ENCODE data around the gene GALNT8. TPM values are rescaled to one million over a fixed set of nuclear protein-coding genes. Genes with fewer than 3 reads are reported as not detected.
A peak's percentile ranks its signal among the peaks of the same experiment; 100 is the strongest.

The GALNT8 gene
- total and polyA plus RNA-seq, 2 of the 8 experiments (the other 6 are each of a cell fraction or from before 2014, with no cell fraction given): 4.7 to 8.3 TPM

GRCh38 chr12:4720637-4720995 lies 416 bp downstream of the GALNT8 start:
- DNase-seq (ENCODE audit: low read depth in 1 of 2, low spot score in 2 of 2): peak in 1 of 2 experiments; percentile 38
- Histone ChIP-seq H3K27me3 (replicated peaks in 1 of 4; ENCODE audit: control insufficient read depth in 3 of 4, extremely low read depth in 1 of 4, insufficient read depth in 3 of 4, low read length in 3 of 4) (no peaks in the 10 kb centered on the region), H3K18ac (ENCODE audit: extremely low read depth, low read length) (peak overlapping the region; percentile 88), H3K4me1 (replicated peaks in 1 of 4; ENCODE audit: control insufficient read depth in 3 of 4, insufficient read depth in 4 of 4, low read length in 3 of 4) (peaks cover 6 to 25% (median 18%) of the 10 kb centered on the region in 4 experiments), H4K8ac (ENCODE audit: extremely low read depth, insufficient read depth, low read length) (no peak overlapping the region; the same call in 1 of the 2 replicates), H2BK15ac (ENCODE audit: low read length) (no peak overlapping the region), H3K79me1 (ENCODE audit: low read depth, low read length) (no peaks in the 10 kb centered on the region), H2BK12ac (ENCODE audit: low read depth, low read length) (peak overlapping the region; percentile 100), H2BK120ac (replicated peaks; ENCODE audit: low read depth, low read length) (no peak overlapping the region), H3K79me2 (ENCODE audit: control insufficient read depth in 1 of 2, insufficient read depth in 2 of 2, low read length in 2 of 2) (no peaks in the 10 kb centered on the region), H2AFZ (ENCODE audit: low read length) (no peak overlapping the region), H2AK5ac (ENCODE audit: low read depth, low read length) (peak overlapping the region; percentile 93), H3K23me2 (ENCODE audit: low read depth, low read length) (peaks cover 5% of the 10 kb centered on the region; the same call in 1 of the 2 replicates), H3K56ac (replicated peaks; ENCODE audit: insufficient read length, low read depth, low read length) (no peak overlapping the region), H3K9me3 (ENCODE audit: insufficient read depth in 2 of 2, low read depth in 1 of 2, low read length in 1 of 2) (no peaks in the 10 kb centered on the region), H3K14ac (ENCODE audit: insufficient read length) (no peak overlapping the region), H3K9ac (replicated peaks in 1 of 4; ENCODE audit: extremely low read depth in 1 of 4, low read depth in 3 of 4, low read length in 3 of 4) (peak overlapping the region in 2 of 4 experiments; percentile 8 to 63; a peak in 2 of 7 replicates), H4K91ac (replicated peaks; ENCODE audit: insufficient read length, low read length) (peak overlapping the region; percentile 22), H2BK20ac (ENCODE audit: low read length) (peak overlapping the region; percentile 77), H3K4ac (replicated peaks; ENCODE audit: insufficient read length, low read depth, low read length) (no peak overlapping the region), H2BK5ac (ENCODE audit: low read depth, low read length) (peak overlapping the region; percentile 98), H3K36me3 (ENCODE audit: control insufficient read depth in 2 of 4, insufficient read depth in 4 of 4, low read length in 3 of 4) (no peaks in the 10 kb centered on the region), H4K5ac (ENCODE audit: insufficient read length, low read depth, low read length) (peak overlapping the region; percentile 61), H3K27ac (ENCODE audit: low read depth, low read length) (peak overlapping the region; percentile 82), H4K20me1 (replicated peaks in 1 of 2; ENCODE audit: control insufficient read depth in 1 of 2, insufficient read depth in 2 of 2, low read length in 2 of 2) (no peaks in the 10 kb centered on the region), H3K23ac (ENCODE audit: insufficient read length) (no peak overlapping the region), H3K4me2 (ENCODE audit: insufficient read depth in 1 of 2, low read depth in 2 of 2, low read length in 2 of 2) (peak overlapping the region; percentile 47 to 80), H3K4me3 (ENCODE audit: extremely low read depth in 1 of 4, insufficient read depth in 2 of 4, low read depth in 3 of 4, low read length in 4 of 4) (peak overlapping the region in 2 of 4 experiments; percentile 8 to 34; a peak in 3 of 8 replicates)
- POLR2A ChIA-PET (ENCODE audit: partially characterized antibody): interaction anchor here (0.7 to 0.8 kb wide), 2 partner anchors 39 to 71 kb away, joined by 3 to 4 read pairs; no protein-coding TSS in a partner anchor
- FAIRE-seq: peak; percentile 63
- TF ChIP-seq SP1 (IDR thresholded peaks at IDR 0.05; ENCODE audit: low read depth, low read length): 0 out of 2 replicates have a peak, but pooled peaks have one; percentile 13
- TF ChIP-seq YY1 (IDR thresholded peaks at IDR 0.05; ENCODE audit: low read depth, low read length): no peak
- TF ChIP-seq SP4 (IDR thresholded peaks at IDR 0.05; ENCODE audit: low read length): no peak
- TF ChIP-seq SIN3A (conservative IDR thresholded peaks at IDR 0.05 in 1 of 2, IDR thresholded peaks at IDR 0.05 in 1 of 2; ENCODE audit: low read depth in 1 of 2, low read length in 2 of 2): 0 out of 4 replicates have a peak, but pooled peaks of 1 of the 2 experiments have one; percentile 22
- 0 out of 2 replicates have a peak, but pooled peaks have one; percentile 28 for TF ChIP-seq CHD2 (IDR thresholded peaks at IDR 0.05; ENCODE audit: low read length)
- CTCF ChIA-PET (ENCODE audit: partially characterized antibody): interaction anchor here (0.9 to 1.2 kb wide), 2 partner anchors 15 to 141 kb away, joined by 3 read pairs; no protein-coding TSS in a partner anchor
- 11% methylated on average over 4 of the region's 4 CpGs; no CpG with 5 or more reads in 1 of the 2 experiments for WGBS, 2 experiments (ENCODE audit: extremely low coverage in 1 of 2, insufficient coverage in 1 of 2, insufficient read length in 1 of 2, insufficient replicate concordance in 2 of 2, low coverage in 1 of 2, low lambda C conversion rate in 2 of 2, missing lambda C conversion rate in 1 of 2)

Measured in H1 (cell line).